ENCODE measurements around the gene FANCC.

DNA sequence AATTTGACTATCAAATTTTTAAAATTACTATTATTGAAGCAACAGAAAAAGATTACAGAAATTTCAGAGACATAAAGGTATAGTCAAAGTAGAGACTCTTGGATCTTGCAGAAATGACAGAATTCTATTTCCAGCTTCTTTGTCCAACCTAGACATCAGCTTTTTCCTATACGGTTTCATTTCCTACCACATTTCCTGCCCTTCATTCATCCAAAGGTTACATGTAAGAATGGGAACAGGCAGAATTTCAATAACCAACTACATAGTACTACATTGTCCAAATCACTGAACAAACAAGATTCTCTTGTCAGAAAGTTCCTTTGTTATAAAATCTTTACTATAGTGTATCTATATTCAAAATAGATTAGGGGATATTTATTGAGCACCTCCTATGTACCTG is 124.9 kb downstream of the FANCC start:
- TF ChIP-seq, protein P1, sequence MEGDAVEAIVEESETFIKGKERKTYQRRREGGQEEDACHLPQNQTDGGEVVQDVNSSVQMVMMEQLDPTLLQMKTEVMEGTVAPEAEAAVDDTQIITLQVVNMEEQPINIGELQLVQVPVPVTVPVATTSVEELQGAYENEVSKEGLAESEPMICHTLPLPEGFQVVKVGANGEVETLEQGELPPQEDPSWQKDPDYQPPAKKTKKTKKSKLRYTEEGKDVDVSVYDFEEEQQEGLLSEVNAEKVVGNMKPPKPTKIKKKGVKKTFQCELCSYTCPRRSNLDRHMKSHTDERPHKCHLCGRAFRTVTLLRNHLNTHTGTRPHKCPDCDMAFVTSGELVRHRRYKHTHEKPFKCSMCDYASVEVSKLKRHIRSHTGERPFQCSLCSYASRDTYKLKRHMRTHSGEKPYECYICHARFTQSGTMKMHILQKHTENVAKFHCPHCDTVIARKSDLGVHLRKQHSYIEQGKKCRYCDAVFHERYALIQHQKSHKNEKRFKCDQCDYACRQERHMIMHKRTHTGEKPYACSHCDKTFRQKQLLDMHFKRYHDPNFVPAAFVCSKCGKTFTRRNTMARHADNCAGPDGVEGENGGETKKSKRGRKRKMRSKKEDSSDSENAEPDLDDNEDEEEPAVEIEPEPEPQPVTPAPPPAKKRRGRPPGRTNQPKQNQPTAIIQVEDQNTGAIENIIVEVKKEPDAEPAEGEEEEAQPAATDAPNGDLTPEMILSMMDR (IDR thresholded peaks at IDR 0.05), result no peak
- no peak for TF ChIP-seq POLR2A (IDR thresholded peaks at IDR 0.05)
